HepG2 (cell line): ENCODE results near the gene DBN1. TPM values are rescaled to one million over a fixed set of nuclear protein-coding genes. Genes with fewer than 3 reads are reported as not detected.

Source experiments
- AGO2 ChIP-seq: fragments of 200-400 bp; formaldehyde crosslinking; optimal IDR thresholded peaks from 2 replicates; pipeline ENCODE3; 2017; ENCODE audit warnings: mild to moderate bottlenecking, low read depth, low read length, moderate library complexity
- CCDC6 ChIP-seq: sonication (generic); formaldehyde crosslinking; IDR thresholded peaks from 2 replicates; pipeline ENCODE4 v1.8.1; 2022; ENCODE audit warnings: mild to moderate bottlenecking, missing genetic modification reagents, moderate library complexity
- FOXK1 ChIP-seq: sonication (generic); formaldehyde crosslinking; IDR thresholded peaks from 2 replicates; pipeline ENCODE4 v1.4.0; 2020; ENCODE audit warnings: low read depth, missing genetic modification reagents, borderline replicate concordance
- GABPA ChIP-seq, 2 experiments: IDR thresholded peaks; 2 replicates each; pipeline ENCODE4 v1.6.1; 2011 to 2016; ENCODE audit warnings: low read depth in 2 of 2, low read length in 1 of 2, missing biosample characterization in 1 of 2, missing genetic modification characterization in 1 of 2
- HOXA5 ChIP-seq: sonication (generic); formaldehyde crosslinking; IDR thresholded peaks from 2 replicates; pipeline ENCODE4 v1.4.0; 2020; ENCODE audit warnings: missing genetic modification reagents
- HOXA9 ChIP-seq: sonication (generic); formaldehyde crosslinking; IDR thresholded peaks from 2 replicates; pipeline ENCODE4 v1.8.1; 2022; ENCODE audit warnings: missing genetic modification reagents, mild to moderate bottlenecking, moderate library complexity, borderline replicate concordance
- JUND ChIP-seq: sonication (generic); formaldehyde crosslinking; IDR thresholded peaks from 2 replicates; pipeline ENCODE4 v1.8.0; 2022; ENCODE audit warnings: mild to moderate bottlenecking, missing genetic modification reagents
- KLF16 ChIP-seq, 2 experiments: sonication (generic) in 1 of 2; formaldehyde crosslinking in 1 of 2; IDR thresholded peaks; 2 replicates each; pipeline versions ENCODE4 v1.6.1 to v1.8.0; 2016 to 2023; ENCODE audit warnings: missing genetic modification reagents in 2 of 2, missing compliant biosample characterization in 1 of 2
- MIER2 ChIP-seq: IDR thresholded peaks from 2 replicates; pipeline ENCODE4 v1.6.1; 2016; ENCODE audit warnings: missing biosample characterization, missing genetic modification reagents
- SIN3A ChIP-seq: IDR thresholded peaks from 2 replicates; pipeline ENCODE4 v1.6.1; 2011; ENCODE audit warnings: low read depth, mild to moderate bottlenecking, control low read depth, low read length, borderline replicate concordance
- SIX1 ChIP-seq: sonication (generic); formaldehyde crosslinking; IDR thresholded peaks from 2 replicates; pipeline ENCODE4 v1.4.0; 2020; ENCODE audit warnings: missing genetic modification reagents, borderline replicate concordance
- SSRP1 ChIP-seq: IDR thresholded peaks from 2 replicates; pipeline ENCODE4 v1.6.1; 2016; ENCODE audit warnings: control low read depth
- ZNF207 ChIP-seq: fragments of 450-650 bp; IDR thresholded peaks from 2 replicates; pipeline ENCODE4 v1.6.1; 2016; ENCODE audit warnings: antibody characterized with exemption, borderline replicate concordance
- ZNF484 ChIP-seq: sonication (generic); formaldehyde crosslinking; IDR thresholded peaks from 2 replicates; pipeline ENCODE4 v1.5.1; 2020; ENCODE audit warnings: mild to moderate bottlenecking, low read depth, missing genetic modification reagents, borderline replicate concordance
- ZNF570 ChIP-seq: sonication (generic); formaldehyde crosslinking; IDR thresholded peaks from 2 replicates; pipeline ENCODE4 v1.4.0; 2020; ENCODE audit warnings: mild to moderate bottlenecking, missing genetic modification reagents, borderline replicate concordance
- ZNF703 ChIP-seq: sonication (generic); formaldehyde crosslinking; IDR thresholded peaks from 2 replicates; pipeline ENCODE4 v1.5.1; 2020; ENCODE audit warnings: missing genetic modification reagents, mild to moderate bottlenecking, moderate library complexity, borderline replicate concordance
- ZNF768 ChIP-seq: sonication (generic); formaldehyde crosslinking; IDR thresholded peaks from 2 replicates; pipeline ENCODE4 v1.4.0; 2020; ENCODE audit warnings: missing genetic modification reagents
- ZNF777 ChIP-seq: sonication (generic); formaldehyde crosslinking; IDR thresholded peaks from 2 replicates; pipeline ENCODE4 v1.4.0; 2020; ENCODE audit warnings: missing genetic modification reagents
- ZSCAN21 ChIP-seq: sonication (generic); formaldehyde crosslinking; IDR thresholded peaks from 2 replicates; pipeline ENCODE4 v1.8.0; 2022; ENCODE audit warnings: mild to moderate bottlenecking, missing genetic modification reagents, moderate library complexity, borderline replicate concordance
- polyA plus RNA-seq, 8 experiments: library from polyadenylated mRNA; depleted of rRNA in 3 of 8; stranded (reverse) in 7 of 8; unstranded in 1 of 8; fragments of >200 nt; fragmentation: Illumina TruSeq in 4 of 8; extraction: Trizol in 4 of 8; gene quantifications; 2 replicates each; pipeline versions ENCODE4 v1.2.1 to v1.2.3, GENCODE V29; 2011 to 2016; ENCODE audit warnings: low read depth in 4 of 8, missing spikeins in 1 of 8, mixed read lengths in 1 of 8; ENCODE audit not compliant: insufficient read depth in 1 of 8
- total RNA-seq, 5 experiments: library from RNA; depleted of rRNA; stranded (reverse); fragments of >200 nt; fragmentation: Illumina TruSeq; extraction: Trizol; gene quantifications; 2 replicates each; pipeline ENCODE4 v1.2.3, GENCODE V29; 2016; ENCODE audit warnings: low read depth in 1 of 5
- TF ChIP-seq, protein P1 (sequence below): sonication (generic); formaldehyde crosslinking; IDR thresholded peaks from 2 replicates; pipeline ENCODE4 v1.8.1; 2023; ENCODE audit warnings: missing genetic modification reagents, inconsistent platforms, borderline replicate concordance
- TF ChIP-seq, protein P2 (sequence below): sonication (generic); formaldehyde crosslinking; IDR thresholded peaks from 2 replicates; pipeline ENCODE4 v1.5.1; 2020; ENCODE audit warnings: mild to moderate bottlenecking, missing genetic modification reagents, borderline replicate concordance

Gene DBN1
- total and polyA plus RNA-seq, 2 of the 13 experiments (the other 11 are each of a cell fraction or from before 2014, with no cell fraction given): 27.0 to 37.3 TPM

DNA sequence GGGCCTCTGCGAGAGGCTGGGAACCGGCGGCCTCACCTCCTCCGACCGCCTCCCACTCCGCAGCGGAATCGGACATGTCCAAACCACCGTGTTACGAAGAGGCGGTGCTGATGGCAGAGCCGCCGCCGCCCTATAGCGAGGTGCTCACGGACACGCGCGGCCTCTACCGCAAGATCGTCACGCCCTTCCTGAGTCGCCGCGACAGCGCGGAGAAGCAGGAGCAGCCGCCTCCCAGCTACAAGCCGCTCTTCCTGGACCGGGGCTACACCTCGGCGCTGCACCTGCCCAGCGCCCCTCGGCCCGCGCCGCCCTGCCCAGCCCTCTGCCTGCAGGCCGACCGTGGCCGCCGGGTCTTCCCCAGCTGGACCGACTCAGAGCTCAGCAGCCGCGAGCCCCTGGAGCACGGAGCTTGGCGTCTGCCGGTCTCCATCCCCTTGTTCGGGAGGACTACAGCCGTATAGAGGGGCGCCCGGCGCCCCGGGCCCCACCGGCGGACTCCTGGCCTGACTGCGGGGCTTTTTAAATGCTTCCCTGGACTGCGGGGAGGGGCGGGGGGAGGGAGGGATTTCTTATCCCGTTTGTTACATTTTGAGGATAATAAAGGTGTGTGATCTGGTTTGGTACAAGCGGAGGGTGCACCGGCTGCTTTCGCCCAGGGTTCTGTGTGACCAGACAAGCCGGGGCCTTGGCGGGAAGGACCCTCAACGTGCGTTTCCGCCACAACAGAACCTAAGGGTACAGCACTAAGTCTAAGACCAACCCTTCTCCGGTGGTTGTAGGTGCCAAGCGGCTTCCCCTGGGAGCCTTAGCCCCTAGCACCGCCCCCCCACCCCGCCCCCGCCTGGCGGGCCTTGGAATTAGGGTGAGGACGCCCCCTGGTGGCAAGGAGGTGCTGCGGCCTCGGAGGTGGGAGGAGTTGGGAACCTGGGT is 17.5 kb downstream of the DBN1 start (continued):
- TF ChIP-seq, protein P1, sequence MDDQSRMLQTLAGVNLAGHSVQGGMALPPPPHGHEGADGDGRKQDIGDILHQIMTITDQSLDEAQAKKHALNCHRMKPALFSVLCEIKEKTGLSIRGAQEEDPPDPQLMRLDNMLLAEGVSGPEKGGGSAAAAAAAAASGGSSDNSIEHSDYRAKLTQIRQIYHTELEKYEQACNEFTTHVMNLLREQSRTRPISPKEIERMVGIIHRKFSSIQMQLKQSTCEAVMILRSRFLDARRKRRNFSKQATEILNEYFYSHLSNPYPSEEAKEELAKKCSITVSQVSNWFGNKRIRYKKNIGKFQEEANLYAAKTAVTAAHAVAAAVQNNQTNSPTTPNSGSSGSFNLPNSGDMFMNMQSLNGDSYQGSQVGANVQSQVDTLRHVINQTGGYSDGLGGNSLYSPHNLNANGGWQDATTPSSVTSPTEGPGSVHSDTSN (CRISPR knock-in tag): no peak
- TF ChIP-seq AGO2 (peak; percentile 98), MIER2 (CRISPR knock-in tag) (no peak), ZNF768 (CRISPR knock-in tag) (no peak), JUND (CRISPR knock-in tag) (no peak; the same call in none of the 2 replicates), ZNF207 (no peak), HOXA9 (CRISPR knock-in tag) (0 out of 2 replicates have a peak, but pooled peaks have one; percentile 1), ZSCAN21 (CRISPR knock-in tag) (no peak; the same call in 1 of the 2 replicates), KLF16 (CRISPR knock-in tag; IDR thresholded peaks at IDR 0.05) (no peak; a peak in 1 of 4 replicates), SIN3A (0 out of 2 replicates have a peak, but pooled peaks have one; percentile 20), HOXA5 (CRISPR knock-in tag) (no peak), ZNF703 (CRISPR knock-in tag) (no peak), ZNF570 (CRISPR knock-in tag) (no peak), CCDC6 (no peak), SSRP1 (CRISPR knock-in tag) (no peak), ZNF484 (no peak), SIX1 (CRISPR knock-in tag) (no peak), GABPA (IDR thresholded peaks at IDR 0.05; ENCODE audit: low read depth, low read length) (no peak), GABPA (CRISPR knock-in tag; IDR thresholded peaks at IDR 0.05; ENCODE audit: low read depth) (peak; percentile 42; the same call in 1 of the 2 replicates), ZNF777 (CRISPR knock-in tag) (no peak; the same call in 1 of the 2 replicates), FOXK1 (CRISPR knock-in tag) (0 out of 2 replicates have a peak, but pooled peaks have one; percentile 19)
- TF ChIP-seq, protein P2, sequence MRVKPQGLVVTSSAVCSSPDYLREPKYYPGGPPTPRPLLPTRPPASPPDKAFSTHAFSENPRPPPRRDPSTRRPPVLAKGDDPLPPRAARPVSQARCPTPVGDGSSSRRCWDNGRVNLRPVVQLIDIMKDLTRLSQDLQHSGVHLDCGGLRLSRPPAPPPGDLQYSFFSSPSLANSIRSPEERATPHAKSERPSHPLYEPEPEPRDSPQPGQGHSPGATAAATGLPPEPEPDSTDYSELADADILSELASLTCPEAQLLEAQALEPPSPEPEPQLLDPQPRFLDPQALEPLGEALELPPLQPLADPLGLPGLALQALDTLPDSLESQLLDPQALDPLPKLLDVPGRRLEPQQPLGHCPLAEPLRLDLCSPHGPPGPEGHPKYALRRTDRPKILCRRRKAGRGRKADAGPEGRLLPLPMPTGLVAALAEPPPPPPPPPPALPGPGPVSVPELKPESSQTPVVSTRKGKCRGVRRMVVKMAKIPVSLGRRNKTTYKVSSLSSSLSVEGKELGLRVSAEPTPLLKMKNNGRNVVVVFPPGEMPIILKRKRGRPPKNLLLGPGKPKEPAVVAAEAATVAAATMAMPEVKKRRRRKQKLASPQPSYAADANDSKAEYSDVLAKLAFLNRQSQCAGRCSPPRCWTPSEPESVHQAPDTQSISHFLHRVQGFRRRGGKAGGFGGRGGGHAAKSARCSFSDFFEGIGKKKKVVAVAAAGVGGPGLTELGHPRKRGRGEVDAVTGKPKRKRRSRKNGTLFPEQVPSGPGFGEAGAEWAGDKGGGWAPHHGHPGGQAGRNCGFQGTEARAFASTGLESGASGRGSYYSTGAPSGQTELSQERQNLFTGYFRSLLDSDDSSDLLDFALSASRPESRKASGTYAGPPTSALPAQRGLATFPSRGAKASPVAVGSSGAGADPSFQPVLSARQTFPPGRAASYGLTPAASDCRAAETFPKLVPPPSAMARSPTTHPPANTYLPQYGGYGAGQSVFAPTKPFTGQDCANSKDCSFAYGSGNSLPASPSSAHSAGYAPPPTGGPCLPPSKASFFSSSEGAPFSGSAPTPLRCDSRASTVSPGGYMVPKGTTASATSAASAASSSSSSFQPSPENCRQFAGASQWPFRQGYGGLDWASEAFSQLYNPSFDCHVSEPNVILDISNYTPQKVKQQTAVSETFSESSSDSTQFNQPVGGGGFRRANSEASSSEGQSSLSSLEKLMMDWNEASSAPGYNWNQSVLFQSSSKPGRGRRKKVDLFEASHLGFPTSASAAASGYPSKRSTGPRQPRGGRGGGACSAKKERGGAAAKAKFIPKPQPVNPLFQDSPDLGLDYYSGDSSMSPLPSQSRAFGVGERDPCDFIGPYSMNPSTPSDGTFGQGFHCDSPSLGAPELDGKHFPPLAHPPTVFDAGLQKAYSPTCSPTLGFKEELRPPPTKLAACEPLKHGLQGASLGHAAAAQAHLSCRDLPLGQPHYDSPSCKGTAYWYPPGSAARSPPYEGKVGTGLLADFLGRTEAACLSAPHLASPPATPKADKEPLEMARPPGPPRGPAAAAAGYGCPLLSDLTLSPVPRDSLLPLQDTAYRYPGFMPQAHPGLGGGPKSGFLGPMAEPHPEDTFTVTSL (CRISPR knock-in tag): no peak
